HL-60 (cell line): ENCODE data around the gene ARHGAP30.

Experiments used
- CTCF ChIP-seq: IDR thresholded peaks from one replicate; pipeline ENCODE4 v1.5.1; 2011; ENCODE audit warnings: low read length, control low read depth, inconsistent platforms; ENCODE audit not compliant: insufficient read depth
- GABPA ChIP-seq: IDR thresholded peaks from 2 replicates; pipeline ENCODE4 v1.6.1; 2012; ENCODE audit warnings: low read depth
- POLR2AphosphoS5 ChIP-seq: IDR thresholded peaks from 2 replicates; pipeline ENCODE4 v1.6.1; 2012; ENCODE audit warnings: low read depth

- TF ChIP-seq CTCF: no peak
- no peak for TF ChIP-seq GABPA
- no peak for TF ChIP-seq POLR2AphosphoS5
Measured at GRCh38 chr1:161100556-161100955, 30.9 kb upstream of the ARHGAP30 start.
